NB4 (cell line): ENCODE data around the gene WDR45B.

Source experiments
- DNase-seq: peaks from one replicate; pipeline ENCODE4 v3.0.0; 2010; ENCODE audit warnings: low read depth
- H3K4me3 ChIP-seq: one replicate; pipeline ENCODE4 v1.5.1; 2011; ENCODE audit warnings: mild to moderate bottlenecking, low read depth, low read length, moderate library complexity
- MYC ChIP-seq: IDR thresholded peaks from 2 replicates; pipeline ENCODE4 v1.6.1; 2011; ENCODE audit warnings: low read depth, low read length
- POLR2A ChIP-seq: IDR thresholded peaks from 2 replicates; pipeline ENCODE4 v1.6.1; 2011; ENCODE audit warnings: mild to moderate bottlenecking; ENCODE audit not compliant: insufficient read length; ENCODE audit errors: extremely low read depth
- TF ChIP-seq, protein P1 (sequence below): IDR thresholded peaks from one replicate; pipeline ENCODE4 v1.5.1; 2012; ENCODE audit warnings: low read depth, low read length
- TF ChIP-seq, protein P2 (sequence below): IDR thresholded peaks from 2 replicates; pipeline ENCODE4 v1.6.1; 2011; ENCODE audit warnings: low read depth, low read length

The WDR45B gene

DNA sequence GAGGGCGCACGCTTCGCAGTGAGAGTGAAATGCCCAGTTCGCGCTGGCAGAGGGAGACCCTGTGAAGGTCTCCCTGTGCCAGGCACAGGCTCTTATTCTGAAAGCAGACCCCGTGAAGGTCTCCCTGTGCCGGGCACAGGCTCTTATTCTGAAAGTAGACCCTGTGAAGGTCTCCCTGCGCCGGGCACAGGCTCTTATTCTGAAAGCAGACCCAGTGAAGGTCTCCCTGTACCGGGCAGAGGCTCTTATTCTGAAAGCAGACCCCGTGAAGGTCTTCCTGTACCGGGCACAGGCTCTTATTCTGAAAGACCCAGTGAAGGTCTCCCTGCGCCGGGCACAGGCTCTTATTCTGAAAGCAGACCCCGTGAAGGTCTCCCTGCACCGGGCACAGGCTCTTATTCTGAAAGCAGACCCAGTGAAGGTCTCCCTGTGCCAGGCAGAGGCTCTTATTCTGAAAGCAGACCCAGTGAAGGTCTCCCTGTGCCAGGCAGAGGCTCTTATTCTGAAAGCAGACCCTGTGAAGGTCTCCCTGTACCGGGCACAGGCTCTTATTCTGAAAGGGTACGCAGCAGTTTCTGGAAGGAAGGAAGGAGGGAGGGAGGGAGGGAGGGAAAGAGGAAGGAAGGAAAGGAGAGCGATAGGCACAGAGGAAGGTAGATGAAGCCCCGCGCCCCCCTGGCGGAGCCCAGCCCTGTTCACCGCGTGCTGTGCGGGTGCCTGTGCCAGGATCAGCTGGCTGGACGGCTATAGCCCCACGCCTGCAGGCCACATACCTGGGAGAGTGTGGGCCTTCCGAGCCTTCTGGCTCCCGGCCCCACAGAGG lies 55.3 kb downstream of the WDR45B start:
- peak overlapping the region; percentile 49 for H3K4me3 ChIP-seq
- DNase-seq: peak; percentile 86
- no peak for TF ChIP-seq POLR2A
- no peak for TF ChIP-seq MYC
- TF ChIP-seq, protein P1, sequence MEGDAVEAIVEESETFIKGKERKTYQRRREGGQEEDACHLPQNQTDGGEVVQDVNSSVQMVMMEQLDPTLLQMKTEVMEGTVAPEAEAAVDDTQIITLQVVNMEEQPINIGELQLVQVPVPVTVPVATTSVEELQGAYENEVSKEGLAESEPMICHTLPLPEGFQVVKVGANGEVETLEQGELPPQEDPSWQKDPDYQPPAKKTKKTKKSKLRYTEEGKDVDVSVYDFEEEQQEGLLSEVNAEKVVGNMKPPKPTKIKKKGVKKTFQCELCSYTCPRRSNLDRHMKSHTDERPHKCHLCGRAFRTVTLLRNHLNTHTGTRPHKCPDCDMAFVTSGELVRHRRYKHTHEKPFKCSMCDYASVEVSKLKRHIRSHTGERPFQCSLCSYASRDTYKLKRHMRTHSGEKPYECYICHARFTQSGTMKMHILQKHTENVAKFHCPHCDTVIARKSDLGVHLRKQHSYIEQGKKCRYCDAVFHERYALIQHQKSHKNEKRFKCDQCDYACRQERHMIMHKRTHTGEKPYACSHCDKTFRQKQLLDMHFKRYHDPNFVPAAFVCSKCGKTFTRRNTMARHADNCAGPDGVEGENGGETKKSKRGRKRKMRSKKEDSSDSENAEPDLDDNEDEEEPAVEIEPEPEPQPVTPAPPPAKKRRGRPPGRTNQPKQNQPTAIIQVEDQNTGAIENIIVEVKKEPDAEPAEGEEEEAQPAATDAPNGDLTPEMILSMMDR: no peak
- TF ChIP-seq, protein P2, sequence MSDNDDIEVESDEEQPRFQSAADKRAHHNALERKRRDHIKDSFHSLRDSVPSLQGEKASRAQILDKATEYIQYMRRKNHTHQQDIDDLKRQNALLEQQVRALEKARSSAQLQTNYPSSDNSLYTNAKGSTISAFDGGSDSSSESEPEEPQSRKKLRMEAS: no peak

DNA sequence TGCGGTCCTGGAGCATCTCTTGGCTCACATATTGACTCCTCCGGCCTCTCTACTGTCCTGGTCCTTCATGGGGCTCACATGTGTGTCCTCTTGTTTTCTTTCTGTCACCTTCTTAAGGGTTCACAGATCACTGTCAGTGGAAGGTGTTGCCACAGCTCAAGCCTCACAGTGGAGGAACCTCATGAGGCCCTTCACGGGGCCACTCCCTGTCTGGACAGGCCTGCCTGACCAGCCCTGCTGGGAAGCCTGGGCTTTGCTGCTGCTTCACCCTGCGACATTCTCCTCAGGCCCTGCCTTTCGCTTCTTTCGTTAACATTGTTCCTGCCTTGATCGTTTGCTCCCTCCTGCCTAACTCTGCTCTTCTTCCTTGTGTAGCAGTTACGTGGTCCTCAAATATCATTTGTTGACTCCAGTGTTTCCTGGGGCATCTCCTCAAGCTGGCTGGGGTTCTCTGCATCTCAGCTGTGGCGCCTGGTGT lies 55.9 kb downstream of the WDR45B start:
- peak overlapping the region; percentile 35 for H3K4me3 ChIP-seq
- TF ChIP-seq, protein P2: no peak
- TF ChIP-seq POLR2A (no peak), MYC (no peak)
- TF ChIP-seq, protein P1: no peak
- DNase-seq: peak; percentile 46

DNA sequence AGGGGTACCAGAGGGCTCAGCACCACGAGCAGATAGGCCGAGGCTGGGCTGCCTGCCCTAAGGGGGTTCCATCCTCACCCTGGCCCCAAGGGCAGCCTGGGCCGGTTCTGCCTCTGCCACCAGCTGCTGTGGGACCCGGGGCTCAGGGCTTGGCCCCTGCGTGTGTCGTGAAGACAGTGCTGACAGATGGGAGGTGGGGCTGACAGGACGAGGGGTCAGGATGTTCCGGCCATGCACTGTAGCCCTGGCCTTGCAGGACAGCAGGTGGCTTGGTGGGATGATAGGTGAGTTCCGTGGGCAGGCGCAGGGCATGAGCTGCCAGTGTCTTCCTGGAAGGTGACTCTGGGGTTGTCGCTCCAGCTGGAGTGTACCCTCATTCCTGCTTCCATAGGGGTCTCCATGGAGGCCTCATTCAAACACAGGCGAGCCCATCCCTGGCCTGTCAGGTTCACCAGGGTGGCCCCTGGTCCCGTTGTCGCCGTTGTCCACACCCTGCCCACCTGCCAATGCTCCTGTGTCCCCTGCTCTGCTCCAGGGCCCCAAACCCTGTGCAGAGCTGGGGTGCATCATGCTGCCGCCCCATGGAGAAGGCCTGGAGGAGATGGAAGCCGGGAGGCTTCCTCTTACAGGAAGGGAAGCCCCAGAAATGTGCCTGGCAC lies 57.2 kb downstream of the WDR45B start:
- H3K4me3 ChIP-seq: no peak overlapping the region
- no peak for DNase-seq
- TF ChIP-seq POLR2A (no peak), MYC (no peak)
- TF ChIP-seq, protein P2: no peak
- TF ChIP-seq, protein P1: no peak

DNA sequence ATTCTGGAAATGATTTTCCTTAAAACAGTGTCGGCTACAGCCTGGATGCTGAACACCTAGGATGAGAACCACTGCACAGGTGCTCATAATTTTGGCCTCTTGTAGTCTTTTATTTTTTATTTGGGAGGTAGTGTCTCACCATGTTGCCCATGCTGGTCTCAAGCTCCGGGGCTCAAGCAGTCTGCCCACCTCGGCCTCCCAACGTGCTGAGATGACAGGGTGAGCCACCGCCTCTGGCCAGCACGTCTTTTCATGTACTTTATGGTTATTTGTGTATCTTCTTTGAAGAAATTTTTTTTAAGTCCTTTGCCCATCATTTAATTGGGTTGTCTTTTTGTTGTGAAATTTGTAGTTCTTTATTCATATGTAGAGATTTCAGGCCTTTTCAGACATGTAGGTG lies 58.0 kb downstream of the WDR45B start:
- H3K4me3 ChIP-seq: no peak overlapping the region
- TF ChIP-seq, protein P2: no peak
- TF ChIP-seq, protein P1: no peak
- TF ChIP-seq MYC: no peak
- TF ChIP-seq POLR2A: no peak
- DNase-seq: no peak

DNA sequence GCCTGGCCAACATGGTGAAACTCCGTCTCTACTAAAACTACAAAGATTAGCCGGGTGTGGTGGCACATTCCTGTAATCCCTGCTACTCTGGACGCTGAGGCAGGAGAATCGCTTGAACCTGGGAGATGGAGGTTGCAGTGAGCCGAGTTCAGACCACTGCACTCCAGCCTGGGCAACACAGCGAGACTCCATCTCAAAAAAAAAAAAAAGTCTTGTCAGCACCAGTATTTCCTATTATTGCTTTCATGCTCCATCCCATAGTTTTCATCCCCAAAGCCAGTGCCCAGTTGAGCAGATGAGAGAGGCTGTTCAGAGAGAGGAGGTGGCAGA lies 58.4 kb downstream of the WDR45B start:
- DNase-seq: no peak
- no peak overlapping the region for H3K4me3 ChIP-seq
- TF ChIP-seq MYC: no peak
- TF ChIP-seq, protein P2: no peak
- TF ChIP-seq, protein P1: no peak
- no peak for TF ChIP-seq POLR2A
